Mammary epithelial cell (primary cell): ENCODE data around the gene RABL6.

Source experiments
- CTCF ChIP-seq, 2 donors: IDR thresholded peaks in 1 of 2; conservative IDR thresholded peaks in 1 of 2; 2 replicates each; pipeline ENCODE4 v1.5.1; 2011 to 2012; ENCODE audit warnings: inconsistent platforms in 2 of 2, low read length in 2 of 2, mild to moderate bottlenecking in 2 of 2, control low read depth in 1 of 2, low read depth in 1 of 2; ENCODE audit not compliant: insufficient read depth in 1 of 2; ENCODE audit errors: extremely low read depth in 1 of 2
- EZH2 ChIP-seq: IDR thresholded peaks from 2 replicates; pipeline ENCODE4 v1.6.1; 2012; ENCODE audit warnings: low read length, inconsistent platforms, borderline replicate concordance

GRCh38 chr9:136886610-136887597 lies 79.2 kb downstream of the RABL6 start:
- TF ChIP-seq CTCF (conservative IDR thresholded peaks at IDR 0.05 in 1 of 2, IDR thresholded peaks at IDR 0.05 in 1 of 2; ENCODE audit: extremely low read depth in 1 of 2, insufficient read depth in 1 of 2, low read depth in 1 of 2, low read length in 2 of 2) (no peak), EZH2 (no peak)
